ENCODE data around the gene XYLB.
"Not testable (repeated sequence)": the region's sequence is repeated elsewhere in the genome, so short reads cannot be mapped to it uniquely, and the experiment has no call there.

XYLB gene

DNA sequence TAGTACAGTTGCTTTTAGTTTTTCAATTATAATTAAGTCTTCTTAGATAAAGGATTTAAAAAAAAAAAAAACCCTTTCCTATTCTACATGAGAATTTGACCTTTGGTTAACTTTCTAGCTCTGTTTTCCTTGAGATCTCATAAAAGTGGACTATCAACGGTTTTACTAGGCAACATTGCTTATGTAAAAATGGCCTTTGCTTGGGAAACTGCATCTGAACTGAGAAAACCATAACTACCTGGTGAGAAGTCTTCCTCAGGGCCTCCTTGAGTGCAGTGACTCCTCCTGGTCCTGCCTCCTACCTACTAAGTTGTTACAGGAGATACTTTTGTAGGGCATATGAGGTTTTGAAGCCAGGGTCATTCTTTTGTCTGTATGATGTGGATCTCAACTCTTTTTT, 65.0 kb downstream of the XYLB start:
- POLR2A ChIA-PET = no interaction called here
- CTCF ChIA-PET = no interaction called here
- no peak for DNase-seq (ENCODE audit: extremely low spot score)
- TF ChIP-seq, protein P1, sequence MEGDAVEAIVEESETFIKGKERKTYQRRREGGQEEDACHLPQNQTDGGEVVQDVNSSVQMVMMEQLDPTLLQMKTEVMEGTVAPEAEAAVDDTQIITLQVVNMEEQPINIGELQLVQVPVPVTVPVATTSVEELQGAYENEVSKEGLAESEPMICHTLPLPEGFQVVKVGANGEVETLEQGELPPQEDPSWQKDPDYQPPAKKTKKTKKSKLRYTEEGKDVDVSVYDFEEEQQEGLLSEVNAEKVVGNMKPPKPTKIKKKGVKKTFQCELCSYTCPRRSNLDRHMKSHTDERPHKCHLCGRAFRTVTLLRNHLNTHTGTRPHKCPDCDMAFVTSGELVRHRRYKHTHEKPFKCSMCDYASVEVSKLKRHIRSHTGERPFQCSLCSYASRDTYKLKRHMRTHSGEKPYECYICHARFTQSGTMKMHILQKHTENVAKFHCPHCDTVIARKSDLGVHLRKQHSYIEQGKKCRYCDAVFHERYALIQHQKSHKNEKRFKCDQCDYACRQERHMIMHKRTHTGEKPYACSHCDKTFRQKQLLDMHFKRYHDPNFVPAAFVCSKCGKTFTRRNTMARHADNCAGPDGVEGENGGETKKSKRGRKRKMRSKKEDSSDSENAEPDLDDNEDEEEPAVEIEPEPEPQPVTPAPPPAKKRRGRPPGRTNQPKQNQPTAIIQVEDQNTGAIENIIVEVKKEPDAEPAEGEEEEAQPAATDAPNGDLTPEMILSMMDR (IDR thresholded peaks at IDR 0.05; ENCODE audit: control extremely low read depth, extremely low read depth, low read depth, missing control alignments) = no peak

DNA sequence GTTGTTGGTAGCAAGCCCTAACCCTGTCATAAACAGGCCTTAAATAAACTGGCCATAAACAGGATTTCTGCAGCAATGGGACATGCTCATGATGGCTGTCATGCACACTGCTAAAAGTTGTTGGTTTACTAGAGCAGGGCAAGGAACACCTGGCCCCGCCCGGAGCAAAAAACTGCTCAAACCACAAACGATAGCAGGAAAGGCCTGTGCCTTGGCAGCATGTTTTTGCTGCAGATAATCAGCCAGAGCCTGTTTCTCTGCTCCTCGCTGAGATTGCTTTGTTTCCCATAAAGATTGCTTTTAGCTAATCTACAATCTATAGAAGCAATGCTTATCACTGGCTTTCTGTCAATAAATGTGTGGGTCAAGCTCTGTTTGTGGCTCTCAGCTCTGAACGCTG, 74.2 kb downstream of the XYLB start:
- DNase-seq (ENCODE audit: extremely low spot score); CTCF ChIA-PET; POLR2A ChIA-PET: not testable (repeated sequence)

DNA sequence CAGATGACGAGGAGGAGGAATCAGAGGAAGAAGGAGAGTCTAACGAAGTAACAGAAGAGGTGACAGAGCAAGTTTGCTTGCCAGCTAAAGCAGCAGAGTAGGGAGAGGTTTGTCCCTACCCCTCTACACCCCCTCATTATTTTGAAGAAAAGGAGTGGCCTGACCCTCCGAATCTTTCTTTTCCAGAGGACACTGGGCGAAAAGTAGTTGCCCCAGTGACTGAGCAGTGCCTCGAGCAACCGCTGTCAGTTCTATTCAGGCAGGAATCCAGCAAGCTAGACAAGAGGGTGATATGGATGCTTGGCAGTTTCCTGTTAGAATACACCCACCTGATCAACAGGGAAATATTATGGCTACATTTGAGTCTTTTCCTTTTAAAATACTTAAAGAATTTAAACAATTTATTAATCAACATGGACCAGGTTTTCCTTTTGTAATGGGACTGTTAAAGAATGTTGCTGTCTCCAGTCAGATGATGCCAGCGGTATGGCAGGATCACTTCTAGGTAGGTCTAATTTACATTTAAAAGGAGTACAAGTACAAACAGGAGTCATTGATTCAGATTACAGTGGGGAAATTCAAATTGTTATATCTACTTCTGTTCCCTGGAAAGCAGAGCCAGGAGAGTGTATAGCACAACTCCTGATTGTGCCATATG, 75.2 kb downstream of the XYLB start:
- ChIA-PET CTCF (no interaction called here), POLR2A (no interaction called here)
- TF ChIP-seq, protein P1 (IDR thresholded peaks at IDR 0.05; ENCODE audit: control extremely low read depth, extremely low read depth, low read depth, missing control alignments) = no peak
- no peak for DNase-seq (ENCODE audit: extremely low spot score)

DNA sequence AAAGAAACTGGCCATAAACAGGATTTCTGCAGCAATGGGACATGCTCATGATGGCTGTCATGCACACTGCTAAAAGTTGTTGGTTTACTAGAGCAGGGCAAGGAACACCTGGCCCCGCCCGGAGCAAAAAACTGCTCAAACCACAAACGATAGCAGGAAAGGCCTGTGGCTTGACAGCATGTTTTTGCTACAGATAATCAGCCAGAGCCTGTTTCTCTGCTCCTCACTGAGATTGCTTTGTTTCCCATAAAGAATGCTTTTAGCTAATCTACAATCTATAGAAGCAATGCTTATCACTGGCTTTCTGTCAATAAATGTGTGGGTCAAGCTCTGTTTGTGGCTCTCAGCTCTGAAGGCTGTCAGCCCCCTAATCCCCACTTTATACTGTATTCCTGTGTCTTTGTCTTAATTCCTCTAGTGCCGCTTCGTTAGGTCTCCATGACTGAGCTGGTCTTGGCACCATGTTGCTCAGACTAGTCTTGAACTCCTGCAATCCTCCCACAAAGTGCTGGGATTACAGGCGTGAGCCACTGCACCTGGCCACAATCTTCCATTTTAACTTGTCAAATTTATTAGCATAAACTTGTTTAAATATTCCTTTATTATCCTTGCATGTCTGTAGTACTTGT, 80.3 kb downstream of the XYLB start:
- CTCF ChIA-PET = interaction anchor here (1.2 to 1.3 kb wide), 2 partner anchors 26 to 81 kb away, joined by 3 to 5 read pairs; partner anchors contain the start of gene XYLB
- POLR2A ChIA-PET; DNase-seq (ENCODE audit: extremely low spot score): not testable (repeated sequence)

DNA sequence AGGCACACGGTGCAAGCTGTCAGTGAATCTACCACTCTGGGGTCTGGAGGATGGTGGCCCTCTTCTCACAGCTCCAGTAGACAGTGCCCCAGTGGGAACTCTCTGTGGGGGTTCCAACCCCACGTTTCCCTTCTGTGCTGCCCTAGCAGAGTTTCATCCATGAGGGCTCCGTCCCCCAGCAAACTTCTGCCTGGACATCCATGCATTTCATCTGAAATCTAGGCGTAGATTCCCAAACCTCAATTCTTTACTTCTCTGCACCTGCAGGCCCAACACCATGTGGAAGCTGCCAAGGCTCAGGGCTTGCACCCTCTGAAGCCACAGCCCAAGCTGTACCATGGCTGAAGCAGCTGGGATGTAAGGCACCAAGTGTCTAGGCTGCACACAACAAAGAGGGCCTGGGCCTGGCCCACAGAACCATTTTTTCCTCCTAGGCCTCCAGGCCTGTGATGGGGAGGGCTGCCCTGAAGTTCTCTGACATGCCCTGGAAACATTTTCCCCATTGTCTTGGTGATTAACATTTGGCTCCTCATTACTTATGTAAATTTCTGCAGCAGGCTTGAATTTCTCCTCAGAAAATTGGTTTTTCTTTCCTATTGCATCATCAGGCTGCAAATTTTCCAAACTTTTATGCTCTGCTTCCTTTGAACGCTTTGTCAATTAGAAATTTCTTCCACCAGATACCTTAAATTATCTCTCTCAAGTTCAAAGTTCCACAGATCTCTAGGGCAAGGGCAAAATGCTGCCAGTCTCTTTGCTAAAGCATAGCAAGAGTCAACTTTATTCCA, 86.5 kb downstream of the XYLB start:
- DNase-seq (ENCODE audit: extremely low spot score); POLR2A ChIA-PET: not testable (repeated sequence)
- CTCF ChIA-PET = interaction anchor here (1.0 kb wide), 1 partner anchor 219 kb away, joined by 3 read pairs; no protein-coding TSS in a partner anchor

DNA sequence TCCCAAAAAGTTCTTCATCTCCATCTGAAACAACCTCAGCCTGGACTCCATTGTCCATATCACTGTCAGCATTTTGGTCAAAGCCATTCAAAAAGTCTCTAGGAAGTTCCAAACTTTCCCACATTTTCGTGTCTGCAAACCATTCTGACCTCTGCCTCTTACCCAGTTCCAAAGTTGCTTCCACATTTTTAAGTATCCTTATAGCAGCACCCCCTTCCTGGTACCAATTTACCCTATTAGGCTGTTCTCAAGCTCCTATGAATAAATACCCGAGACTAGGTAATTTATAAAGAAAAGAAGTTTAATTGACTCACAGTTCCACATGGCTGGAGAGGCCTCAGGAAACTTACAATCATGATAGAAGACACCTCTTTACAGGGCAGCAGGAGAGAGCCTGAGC, 87.1 kb downstream of the XYLB start:
- CTCF ChIA-PET; DNase-seq (ENCODE audit: extremely low spot score); POLR2A ChIA-PET: not testable (repeated sequence)

DNA sequence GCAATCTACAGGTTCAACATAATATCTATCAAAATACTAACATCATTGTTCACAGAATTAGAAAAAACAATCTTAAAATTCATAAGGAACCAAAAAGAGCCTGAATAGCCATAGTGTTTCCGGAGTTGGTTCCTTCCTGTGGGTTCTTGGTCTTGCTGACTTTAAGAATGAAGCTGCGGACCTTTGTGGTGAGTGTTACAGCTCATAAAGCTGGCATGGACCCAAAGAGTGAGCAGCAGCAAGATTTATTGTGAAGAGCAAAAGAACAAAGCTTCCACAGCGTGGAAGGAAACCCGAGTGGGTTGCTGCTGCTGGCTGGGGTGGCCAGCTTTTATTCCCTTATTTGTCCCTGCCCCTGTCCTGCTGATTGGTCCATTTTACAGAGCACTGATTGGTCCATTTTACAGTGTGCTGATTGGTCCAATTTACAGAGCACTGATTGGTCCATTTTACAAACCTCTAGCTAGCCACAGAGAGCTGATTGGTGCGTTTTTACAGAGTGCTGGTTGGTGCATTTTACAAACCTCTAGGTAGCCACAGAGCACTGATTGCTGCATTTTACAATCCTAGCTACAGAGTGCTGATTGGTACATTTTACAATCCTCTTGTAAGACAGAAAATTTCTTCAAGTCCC, 92.0 kb downstream of the XYLB start:
- CTCF ChIA-PET = interaction anchor here (1.3 kb wide), 1 partner anchor 60 kb away, joined by 3 read pairs; no protein-coding TSS in a partner anchor
- POLR2A ChIA-PET; DNase-seq (ENCODE audit: extremely low spot score): not testable (repeated sequence)

DNA sequence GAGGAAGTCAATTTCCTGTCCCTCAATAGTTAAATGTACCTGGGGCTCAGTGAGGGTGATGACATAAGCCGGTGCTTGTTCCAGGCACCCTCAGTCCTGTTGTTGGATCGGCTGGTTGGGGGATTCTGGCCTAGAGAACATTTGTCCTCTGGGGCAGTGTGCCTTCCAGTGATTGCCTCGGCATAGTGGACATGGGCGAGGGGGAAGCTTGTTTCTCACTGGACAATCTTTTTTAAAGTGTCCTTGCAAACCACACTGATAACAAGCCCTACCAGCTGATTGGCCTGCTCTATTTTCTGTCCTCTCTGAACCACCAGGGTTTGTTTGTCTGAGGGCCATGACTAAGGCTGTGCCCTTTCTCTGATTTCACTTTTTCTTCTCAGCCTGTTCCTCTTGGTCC, 96.6 kb downstream of the XYLB start:
- POLR2A ChIA-PET; DNase-seq (ENCODE audit: extremely low spot score): not testable (repeated sequence)

DNA sequence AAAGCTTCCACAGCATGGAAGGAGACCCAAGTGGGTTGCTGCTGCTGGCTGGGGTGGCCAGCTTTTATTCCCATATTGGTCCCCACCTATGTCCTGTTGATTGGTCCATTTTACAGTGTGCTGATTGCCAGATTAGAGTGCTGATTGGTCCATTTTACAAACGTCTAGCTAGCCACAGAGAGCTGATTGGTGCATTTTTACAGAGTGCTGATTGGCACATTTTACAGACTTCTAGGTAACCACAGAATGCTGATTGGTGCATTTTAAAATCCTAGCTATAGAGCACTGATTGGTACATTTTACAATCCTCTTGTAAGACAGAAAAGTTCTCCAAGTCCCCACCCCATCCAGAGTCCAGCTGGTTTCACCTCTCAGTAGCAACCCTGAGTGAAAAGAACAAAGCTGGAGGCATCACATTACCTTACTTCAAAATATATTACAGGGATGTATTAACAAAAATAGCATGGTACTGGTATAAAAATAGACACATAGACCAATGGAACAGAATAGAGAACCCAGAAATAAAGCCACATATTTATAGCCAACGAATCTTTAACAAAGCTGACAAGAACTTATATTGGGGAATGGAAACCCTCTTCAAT, 99.6 kb downstream of the XYLB start:
- no peak for DNase-seq (ENCODE audit: extremely low spot score)
- ChIA-PET POLR2A (no interaction called here), CTCF (interaction anchor here (1.2 kb wide), 1 partner anchor 100 kb away, joined by 3 read pairs; no protein-coding TSS in a partner anchor)

More for the DNA sequence above, 96.6 kb downstream of the XYLB start:
- CTCF ChIA-PET = not testable (repeated sequence)

More for the DNA sequence above, 99.6 kb downstream of the XYLB start:
- TF ChIP-seq, protein P1 (IDR thresholded peaks at IDR 0.05; ENCODE audit: control extremely low read depth, extremely low read depth, low read depth, missing control alignments) = no peak

Measured in GM10248 (cell line).